Fibroblast of skin of right quadriceps (primary cell): Measurements from ENCODE around the gene RANBP17.
A peak's percentile ranks its signal among the peaks of the same experiment; 100 is the strongest.
"Not testable (repeated sequence)": the region's sequence is repeated elsewhere in the genome, so short reads cannot be mapped to it uniquely, and the experiment has no call there.

Source experiments
- DNase-seq: peaks from one replicate; pipeline ENCODE4 v3.0.0-alpha.2; 2013

The RANBP17 gene

DNA sequence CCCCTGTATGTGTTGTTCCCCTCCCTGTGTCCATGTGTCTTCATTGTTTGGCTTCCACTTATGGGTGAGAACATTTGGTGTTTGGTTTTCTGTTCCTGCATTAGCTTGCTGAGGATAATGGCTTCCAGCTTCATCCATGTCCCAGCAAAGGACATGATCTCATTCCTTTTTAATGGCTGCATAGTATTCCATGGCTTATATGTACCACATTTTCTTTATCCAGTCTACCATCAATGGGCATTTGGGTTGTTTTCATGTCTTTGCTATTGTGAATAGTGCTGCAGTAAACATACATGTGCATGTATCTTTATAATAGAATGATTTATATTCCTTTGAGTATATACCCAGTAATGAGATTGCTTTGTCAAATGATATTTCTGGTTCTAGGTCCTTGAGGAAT, 8.6 kb downstream of the RANBP17 start:
- not testable (repeated sequence) for DNase-seq

DNA sequence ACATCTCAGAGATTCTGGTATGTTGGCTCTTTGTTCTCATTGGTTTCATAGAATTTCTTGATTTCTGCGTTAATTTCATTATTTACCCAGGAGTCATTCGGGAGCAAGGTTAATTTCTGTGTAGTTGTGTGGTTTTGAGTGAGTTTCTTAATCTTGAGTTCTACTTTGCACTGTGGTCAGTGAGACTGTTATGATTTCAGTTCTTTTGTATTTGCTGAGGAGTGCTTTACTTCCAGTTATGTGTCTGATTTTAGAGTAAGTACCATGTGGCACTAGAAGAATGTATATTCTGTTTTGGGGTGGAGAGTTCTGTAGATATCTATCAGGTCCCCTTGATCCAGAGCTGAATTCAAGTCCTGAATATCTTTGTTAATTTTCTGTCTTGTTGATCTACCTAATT, 12.2 kb downstream of the RANBP17 start:
- no peak for DNase-seq

DNA sequence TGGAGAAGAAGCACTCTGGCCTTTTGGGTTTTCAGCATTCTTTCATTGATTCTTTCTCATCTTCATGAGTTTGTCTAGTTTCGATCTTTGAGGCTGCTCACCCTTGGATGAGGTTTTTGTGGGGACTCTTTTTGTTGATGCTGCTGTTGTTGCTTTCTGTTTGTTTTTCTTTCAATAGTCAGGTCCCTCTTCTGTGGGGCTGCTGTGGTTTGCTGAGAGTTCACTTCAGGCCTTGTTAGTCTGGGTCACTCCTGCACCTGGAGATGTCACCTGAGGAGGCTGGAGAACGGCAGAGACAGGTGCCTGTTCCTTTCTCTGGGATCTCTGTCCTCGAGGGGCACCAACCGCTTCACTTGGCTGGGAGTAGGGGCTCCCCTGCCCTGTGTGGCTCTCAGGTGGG, 14.0 kb downstream of the RANBP17 start:
- DNase-seq: no peak

DNA sequence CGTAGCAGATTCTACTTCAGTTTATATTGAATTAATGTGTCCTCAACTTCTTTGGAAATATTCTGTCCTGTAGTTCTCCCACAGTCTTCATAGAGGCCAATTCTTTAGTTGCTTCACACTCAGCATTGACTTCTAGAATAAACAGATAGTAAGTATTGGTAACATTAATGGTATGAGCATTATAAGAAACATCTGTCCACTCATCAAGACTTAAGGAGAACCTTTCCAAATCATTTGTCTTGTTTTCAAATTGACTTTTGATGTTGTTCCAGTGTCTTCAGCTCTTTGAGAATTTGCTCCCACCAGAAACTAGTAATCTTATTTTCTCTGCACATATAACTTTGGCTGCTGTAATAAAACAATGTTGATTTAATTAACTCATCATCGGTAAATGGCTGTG, 18.3 kb downstream of the RANBP17 start:
- DNase-seq: no peak

DNA sequence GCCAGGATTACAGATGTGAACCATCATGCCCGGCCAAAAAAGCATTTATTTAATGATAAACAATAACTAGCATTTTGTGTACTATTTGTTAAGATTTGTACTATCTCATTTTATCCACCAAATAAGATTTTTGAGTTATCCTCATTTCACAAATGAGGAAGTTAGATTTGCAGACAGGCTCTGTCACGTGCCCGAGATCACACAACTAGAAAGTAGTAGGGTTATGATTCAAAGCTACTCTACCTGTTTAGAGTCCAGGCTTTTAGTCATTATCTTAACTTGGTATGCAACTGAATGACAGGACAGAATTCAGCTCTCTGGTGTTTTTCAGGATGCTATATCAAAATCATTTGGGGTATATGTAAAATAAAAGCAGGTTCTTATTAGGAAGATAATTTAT, 20.5 kb downstream of the RANBP17 start:
- no peak for DNase-seq

DNA sequence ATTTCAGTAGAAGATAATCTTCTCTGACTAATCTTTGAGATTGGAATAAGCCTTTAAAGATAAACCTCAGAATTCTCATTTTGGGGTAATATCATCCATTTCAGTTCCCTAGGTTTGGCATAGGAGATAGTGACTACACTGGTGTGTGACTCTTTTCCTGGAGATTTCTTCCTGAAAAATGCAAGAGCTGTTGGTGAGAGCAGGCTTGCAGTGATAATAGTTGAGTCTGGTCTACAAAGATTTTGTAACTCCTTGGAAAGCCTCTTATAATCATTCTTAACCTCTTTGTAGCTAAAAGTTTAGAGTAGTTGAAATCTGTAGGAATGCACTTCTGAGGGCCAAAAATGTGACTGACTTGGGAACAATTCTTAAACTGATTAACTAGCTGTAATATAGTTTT, 23.4 kb downstream of the RANBP17 start:
- DNase-seq: peak; percentile 15

DNA sequence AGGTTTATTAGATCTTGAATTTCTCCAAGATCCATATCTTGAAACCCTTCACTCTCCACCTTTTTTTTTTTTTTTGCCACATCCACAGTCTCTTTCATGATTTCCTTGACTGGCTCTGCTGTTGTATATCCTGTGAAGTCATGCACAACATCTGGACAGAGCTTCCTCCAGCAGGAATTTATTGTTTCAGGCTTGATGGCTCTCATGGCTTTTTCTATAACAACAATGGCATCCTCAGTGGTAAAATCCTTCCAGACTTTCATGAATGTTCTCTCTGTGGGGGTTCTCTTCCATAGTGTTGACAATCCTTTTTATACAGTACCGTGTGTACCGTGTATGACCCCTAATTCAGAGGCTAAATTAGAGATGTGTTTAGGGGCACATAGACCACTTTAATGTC, 24.0 kb downstream of the RANBP17 start:
- no peak for DNase-seq

DNA sequence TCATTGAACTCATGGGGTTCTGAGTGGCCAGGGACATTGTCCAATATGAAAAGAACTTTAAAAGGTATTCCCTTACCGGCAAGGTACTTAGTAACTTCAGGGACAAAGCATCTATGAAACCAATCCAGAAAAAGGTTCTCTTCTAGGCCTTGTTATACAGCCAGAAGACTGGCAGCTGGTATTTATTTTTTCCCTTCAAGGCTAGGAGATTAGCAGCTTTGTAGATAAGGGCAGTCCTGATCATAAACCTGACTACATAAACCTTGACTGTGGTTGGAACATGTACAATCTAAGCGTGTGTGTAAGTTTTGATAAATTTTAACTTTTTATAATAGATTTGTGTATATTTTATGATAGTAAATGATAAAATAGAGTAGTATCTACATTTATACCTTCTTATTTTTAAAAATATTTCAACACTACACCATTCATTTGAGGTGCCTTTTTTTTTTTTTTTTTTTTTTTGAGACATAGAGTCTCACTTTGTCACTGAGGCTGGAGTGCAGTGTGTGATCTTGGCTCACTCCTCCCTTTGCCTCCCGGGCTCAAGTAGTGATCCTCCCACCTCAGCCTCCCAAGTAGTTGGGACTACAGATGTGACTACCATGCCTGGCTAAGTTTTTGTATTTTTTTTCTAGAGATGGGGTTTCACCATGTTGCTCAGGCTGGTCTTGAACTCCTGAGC, 24.5 kb downstream of the RANBP17 start:
- no peak for DNase-seq

DNA sequence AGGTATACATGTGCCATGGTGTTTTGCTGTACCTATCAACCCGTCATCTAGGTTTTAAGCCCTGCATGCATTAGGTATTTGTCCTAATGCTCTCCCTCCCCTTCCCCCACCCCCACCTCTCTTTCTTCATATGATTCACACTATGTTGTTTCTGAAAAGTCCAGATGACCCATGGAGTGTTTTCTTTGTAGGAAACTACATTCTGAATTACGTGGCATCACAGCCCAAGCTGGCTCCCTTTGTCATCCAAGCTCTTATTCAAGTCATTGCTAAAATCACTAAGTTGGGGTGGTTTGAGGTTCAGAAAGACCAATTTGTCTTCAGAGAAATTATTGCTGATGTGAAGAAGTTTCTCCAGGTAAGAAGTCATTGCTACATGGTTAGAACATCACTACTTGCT, 30.4 kb downstream of the RANBP17 start:
- peak; percentile 18 for DNase-seq

DNA sequence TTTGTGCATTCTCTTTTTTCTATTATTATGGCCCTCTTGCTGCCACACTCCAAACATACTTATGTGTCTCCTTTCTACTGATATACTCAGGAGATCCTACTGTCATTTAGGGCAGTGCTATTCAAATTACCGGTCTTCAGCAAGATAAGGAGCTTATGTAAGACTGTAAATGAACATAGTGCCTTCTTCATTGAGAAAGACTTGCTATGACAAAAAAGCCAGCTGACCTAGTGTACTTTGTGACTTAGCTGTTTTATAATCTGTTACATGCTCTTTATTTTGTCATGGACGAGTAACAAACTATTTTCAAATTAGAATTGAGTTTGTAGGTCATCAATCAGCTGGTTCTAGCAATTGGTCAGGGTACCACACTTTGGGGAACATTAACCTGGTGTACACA, 32.8 kb downstream of the RANBP17 start:
- no peak for DNase-seq

DNA sequence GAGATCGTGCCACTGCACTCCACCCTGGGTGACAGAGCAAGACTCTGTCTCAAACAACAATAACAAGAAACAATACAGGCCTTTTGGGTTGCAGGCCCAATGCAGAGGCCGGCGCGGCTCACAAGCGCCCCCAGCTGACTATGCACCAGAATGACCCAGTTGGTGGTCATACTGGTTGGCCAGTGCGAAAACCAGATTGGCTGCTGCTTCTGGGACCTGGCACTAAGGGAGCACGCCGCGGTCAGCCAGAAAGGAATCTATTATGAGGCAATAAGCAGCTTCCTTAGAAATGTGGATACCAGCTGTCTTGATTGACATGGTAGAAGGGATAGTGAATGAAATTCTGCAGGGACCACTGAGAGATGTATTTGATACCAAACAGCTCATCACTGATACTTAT, 35.0 kb downstream of the RANBP17 start:
- DNase-seq: peak; percentile 11

DNA sequence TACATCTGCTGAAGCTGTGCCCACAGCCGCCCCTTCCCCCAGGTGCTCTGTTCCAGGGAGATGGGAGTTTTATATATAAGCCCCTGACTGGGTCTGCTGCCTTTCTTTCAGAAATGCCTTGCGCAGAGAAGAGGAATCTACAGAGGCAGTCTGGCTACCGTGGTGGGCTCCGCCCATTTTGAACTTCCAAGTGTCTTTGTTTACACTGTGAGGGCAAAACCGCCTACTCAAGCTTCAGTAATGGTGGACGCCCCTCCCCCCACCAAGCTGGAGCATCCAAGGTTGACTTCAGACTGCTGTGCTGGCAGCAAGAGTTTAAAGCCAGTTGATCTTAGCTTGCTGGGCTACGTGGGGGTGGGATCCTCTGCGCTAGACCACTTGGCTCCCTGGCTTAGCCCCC, 41.3 kb downstream of the RANBP17 start:
- DNase-seq: no peak

DNA sequence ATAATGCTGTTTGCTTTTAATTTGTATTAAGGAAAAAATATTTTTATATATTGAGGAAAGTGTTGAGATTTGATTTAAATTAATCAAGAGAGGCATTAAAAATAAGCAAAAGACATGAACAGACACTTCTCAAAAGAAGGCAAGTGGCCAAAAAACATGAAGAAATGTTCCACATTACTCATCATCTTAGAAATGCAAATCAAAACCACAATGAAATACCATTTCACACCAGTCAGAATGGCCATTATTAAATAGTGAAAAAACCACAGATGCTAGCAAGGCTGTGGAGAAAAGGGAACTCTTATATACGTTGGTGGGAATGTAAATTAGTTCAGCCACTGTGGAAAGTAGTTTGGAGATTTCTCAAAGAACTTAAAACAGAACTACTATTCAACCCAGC, 45.9 kb downstream of the RANBP17 start:
- DNase-seq: peak; percentile 81

DNA sequence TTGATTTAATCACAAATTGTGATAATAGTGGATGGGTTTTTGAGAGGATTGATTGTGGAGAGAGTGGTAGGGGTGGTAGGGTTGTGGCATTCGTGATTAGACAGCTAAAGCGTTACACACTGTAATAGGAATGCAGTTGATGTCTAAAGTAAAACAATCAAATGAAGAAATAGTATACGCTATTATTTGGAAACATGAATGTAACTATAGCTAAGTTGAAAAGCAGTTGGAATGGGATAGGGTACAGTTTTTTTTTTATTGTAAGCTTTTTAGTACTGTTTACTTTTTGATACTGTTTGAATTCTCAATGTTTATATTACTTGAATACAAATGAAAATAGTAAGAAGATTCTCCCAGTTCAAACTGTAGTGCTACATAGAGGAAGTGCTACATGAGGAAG, 51.8 kb downstream of the RANBP17 start:
- no peak for DNase-seq

DNA sequence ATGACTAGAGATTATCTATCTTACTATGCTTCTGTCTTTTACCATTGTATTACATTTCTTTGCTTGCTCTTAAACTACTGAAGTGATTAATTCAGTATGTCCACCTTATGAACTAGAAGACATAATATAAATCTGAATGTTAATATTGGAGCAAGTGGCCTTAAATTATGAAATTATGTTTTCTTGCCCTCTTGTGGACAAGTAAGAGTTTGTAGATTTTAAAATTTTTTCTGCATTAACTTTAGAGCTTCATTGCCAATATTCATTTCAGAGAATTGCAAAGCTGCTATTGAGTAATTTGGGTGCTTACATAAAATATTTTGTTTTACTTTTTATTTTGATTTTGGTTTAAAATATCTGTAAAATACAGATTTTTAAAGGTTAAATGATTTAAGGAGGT, 55.3 kb downstream of the RANBP17 start:
- DNase-seq: no peak

DNA sequence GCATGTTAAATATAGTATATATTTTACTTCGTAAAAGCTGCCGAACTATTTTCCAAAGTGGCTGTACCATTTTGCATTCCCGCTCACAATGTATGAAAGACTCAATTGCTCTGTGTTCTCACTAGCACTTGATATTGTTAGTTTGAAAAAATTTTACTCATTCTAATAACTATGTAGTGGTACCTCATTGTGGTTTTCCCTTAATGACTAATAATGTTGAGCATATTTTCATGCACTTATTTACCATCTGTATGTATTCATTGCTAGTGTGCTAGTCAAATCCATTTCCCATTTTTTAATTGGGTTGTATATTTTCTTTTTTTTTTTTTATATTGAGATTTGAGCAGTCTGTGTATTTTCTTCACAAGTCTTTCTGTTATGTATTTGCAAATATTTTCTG, 58.4 kb downstream of the RANBP17 start:
- no peak for DNase-seq

DNA sequence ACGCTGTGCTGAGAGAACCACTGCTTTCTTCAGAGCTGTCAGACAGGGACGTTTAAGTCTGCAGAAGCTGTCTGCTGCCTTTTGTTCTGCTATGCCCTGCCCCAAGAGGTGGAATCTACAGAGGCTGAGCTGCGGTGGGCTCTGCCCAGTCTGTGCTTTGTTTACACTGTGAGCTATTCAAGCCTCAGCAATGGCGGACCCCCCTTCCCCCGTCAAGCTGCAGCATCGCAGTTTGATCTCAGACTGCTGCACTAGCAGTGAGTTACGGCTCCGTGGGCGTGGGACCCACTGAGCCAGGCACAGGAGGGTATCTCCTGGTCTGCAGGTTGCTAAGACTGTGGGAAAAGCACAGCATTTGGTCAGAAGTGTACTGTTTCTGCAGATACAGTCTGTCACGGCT, 60.5 kb downstream of the RANBP17 start:
- not testable (repeated sequence) for DNase-seq

DNA sequence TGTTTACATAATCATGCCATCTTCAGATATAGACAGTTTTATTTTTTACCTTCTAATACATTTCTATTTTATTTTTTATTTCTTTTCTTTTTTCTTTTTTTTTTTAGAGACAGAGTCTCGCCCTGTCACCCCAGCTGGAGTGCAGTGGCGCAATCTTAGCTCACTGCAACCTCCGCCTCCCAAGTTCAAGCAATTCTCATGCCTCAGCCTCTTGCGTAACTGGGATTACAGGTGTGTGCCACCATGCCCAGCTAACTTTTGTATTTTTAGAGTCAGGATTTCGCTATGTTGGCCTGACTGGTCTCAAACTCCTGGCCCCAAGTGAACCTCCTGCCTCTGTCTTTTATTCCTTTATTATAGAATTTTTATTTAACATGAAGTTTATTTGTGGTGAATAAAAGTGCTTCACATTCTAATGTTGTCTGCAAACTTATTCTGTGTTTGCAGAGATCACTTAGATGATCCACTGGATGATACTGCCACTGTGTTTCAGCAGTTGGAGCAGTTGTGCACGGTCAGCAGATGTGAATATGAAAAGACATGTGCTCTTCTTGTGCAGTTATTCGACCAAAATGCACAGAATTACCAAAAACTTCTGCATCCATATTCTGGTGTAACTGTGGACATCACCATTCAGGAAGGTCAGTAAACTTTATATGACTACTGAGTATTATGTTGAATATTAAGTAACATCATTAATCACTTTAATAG, 62.2 kb downstream of the RANBP17 start:
- no peak for DNase-seq

DNA sequence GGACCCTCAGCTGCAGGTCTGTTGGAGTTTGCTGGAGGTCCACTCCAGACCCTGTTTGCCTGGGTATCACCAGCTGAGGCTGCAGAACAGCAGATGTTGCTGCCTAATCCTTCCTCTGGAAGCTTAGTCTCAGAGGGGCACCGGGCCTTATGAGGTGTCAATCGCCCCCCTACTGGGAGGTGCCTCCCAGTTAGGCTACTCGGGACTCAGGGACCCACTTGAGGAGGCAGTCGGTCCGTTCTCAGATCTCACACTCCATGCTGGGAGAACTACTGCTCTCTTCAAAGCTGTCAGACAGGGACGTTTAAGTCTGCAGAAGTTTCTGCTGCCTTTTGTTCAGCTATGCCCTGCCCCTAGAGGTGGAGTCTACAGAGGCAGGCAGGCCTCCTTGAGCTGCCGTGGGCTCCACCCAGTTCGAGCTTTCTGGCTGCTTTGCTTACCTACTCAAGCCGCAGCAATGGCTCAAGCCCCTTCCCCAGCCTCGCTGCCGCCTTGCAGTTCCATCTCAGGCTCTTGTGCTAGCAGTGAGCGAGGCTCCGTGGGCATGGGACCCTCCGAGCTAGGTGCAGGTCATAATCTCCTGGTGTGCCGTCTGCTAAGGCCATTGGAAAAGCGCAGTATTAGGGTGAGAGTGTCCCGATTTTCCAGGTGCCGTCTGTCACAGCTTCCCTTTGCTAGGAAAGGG, 73.9 kb downstream of the RANBP17 start:
- not testable (repeated sequence) for DNase-seq

DNA sequence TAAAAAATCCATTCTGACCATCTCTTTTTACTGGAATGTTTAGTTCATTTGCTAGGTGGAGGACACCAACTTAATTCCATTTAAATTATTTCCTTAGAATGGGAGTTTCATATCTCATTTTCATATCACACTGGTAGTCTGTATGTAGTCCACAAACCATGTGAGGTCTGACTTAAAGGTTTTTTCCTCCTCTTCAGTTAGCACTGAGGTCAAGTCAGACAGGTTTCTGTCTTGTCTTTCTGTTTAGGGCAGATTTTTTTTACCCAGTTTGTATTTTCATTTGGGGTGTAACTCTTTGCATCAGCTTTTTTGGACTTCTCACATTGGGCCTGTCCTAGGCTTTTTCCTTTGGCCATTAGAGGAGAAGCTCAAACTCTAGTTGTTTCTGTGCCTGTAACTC, 75.3 kb downstream of the RANBP17 start:
- DNase-seq: no peak

DNA sequence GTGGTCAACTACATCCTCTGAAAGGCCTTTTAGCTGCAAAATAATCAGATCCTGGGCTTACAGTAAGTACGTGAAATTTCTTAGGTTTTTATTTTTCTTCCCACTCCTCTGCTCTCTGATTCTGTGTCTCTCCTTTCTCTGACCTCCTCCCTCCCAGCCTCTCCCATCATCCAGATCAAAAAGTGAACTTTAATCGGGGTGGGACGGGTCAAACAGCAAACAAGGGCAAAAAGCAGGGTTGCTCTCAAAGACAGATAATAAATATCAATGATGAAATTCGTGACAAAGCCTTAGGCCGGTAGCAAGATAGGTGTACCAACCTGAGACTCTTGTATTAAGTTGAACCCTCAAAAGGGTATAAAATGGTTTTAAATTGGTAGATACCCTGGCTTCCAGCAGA, 76.1 kb downstream of the RANBP17 start:
- no peak for DNase-seq

DNA sequence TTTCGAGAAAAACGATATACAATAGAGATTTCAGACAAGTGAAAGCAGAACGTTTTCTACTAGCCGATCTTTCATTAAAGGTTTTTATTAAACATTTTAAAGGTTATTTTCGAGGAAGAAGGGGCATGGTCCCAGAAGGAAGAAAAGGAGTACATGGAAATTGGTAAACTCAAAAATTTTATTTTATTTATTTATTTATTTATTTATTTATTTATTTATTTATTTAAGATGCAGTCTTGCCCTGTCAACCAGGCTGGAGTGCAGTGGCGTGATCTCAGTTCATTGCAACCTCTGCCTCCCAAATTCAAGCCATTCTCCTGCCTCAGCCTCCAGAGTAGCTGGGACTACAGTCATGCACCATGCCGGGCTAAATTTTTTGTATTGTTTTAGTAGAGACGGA, 77.4 kb downstream of the RANBP17 start:
- no peak for DNase-seq

DNA sequence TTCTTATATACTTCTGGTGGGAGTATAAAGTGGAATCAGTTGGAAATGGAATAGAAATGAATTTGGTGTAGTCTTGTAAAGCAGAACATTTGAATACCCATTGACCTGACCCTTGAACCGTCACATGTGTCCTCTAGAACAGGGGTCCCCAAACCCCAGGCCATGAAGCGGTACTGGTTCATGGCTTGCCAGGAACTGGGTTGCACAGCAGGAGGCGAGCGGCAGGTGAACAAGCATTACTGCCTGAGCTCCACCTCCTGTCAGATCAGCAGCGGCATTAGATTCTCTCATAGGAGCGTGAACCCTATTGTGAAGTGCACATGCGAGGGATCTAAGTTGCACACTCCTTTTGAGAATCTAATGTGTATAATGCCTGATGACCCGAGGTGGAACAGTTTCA, 80.0 kb downstream of the RANBP17 start:
- no peak for DNase-seq

DNA sequence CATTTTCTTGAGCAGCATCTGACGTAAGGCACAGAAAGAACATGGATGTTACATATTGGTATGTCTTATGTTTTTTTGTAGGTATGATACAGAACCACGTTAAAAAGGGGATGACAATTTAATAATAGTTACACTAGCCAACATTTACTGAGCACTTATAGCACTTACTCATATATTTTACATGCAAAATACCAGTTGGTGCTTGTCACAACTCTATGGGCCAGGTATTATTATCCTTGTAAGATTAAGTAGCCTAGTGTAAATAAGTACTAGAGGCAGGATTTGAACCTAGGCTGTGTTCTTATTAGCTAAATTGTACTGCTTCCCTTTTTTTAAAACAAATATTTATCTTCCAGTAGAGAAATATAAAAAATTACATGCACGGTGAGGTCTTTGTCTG, 83.5 kb downstream of the RANBP17 start:
- DNase-seq: no peak
